ENCODE measurements around the gene HIVEP3. TPM values are rescaled to one million over a fixed set of nuclear protein-coding genes. Genes with fewer than 3 reads are reported as not detected.

The HIVEP3 gene
- total RNA-seq, 1 experiment from 2014 or later, result 11.0 TPM

- Histone ChIP-seq H2AFZ (no peak overlapping the region), H3F3A (ENCODE audit: insufficient read depth, low read depth) (no peaks in the 10 kb centered on the region), H3K9me3 (ENCODE audit: insufficient read depth, low read depth) (no peaks in the 10 kb centered on the region), H3K4me2 (no peak overlapping the region), H4K20me1 (ENCODE audit: insufficient read depth) (no peaks in the 10 kb centered on the region), H3K27me3 (ENCODE audit: insufficient read depth, low read depth) (no peaks in the 10 kb centered on the region), H3K79me2 (ENCODE audit: low read depth) (no peaks in the 10 kb centered on the region), H3K36me3 (ENCODE audit: low read depth) (no peaks in the 10 kb centered on the region), H3K27ac (no peak overlapping the region), H3K4me1 (replicated peaks; ENCODE audit: insufficient read depth) (no peaks in the 10 kb centered on the region), H3K9me2 (ENCODE audit: insufficient read depth) (no peaks in the 10 kb centered on the region), H3K4me3 (no peak overlapping the region)
- DNase-seq, result no peak
- TF ChIP-seq EZH2 (IDR thresholded peaks at IDR 0.05; ENCODE audit: low read depth) (no peak), CTCF (conservative IDR thresholded peaks at IDR 0.05) (no peak)
- CTCF ChIA-PET, result no interaction called here
- BruUV-seq (replicated peaks), result no TSS peak
- POLR2A ChIA-PET (ENCODE audit: unreplicated experiment), result interaction anchor here (0.5 kb wide), 1 partner anchor 19 kb away, joined by 4 read pairs; no protein-coding TSS in a partner anchor
- intact Hi-C loops (cut with micrococcal nuclease; ENCODE audit: unreplicated experiment), result no loop called here
Measured at GRCh38 chr1:41545996-41546832, 372.5 kb downstream of the HIVEP3 start.

GRCh38 chr1:41542196-41542930 lies 376.4 kb downstream of the HIVEP3 start:
- no TSS peak for BruUV-seq (replicated peaks)
- ChIA-PET CTCF (no interaction called here), POLR2A (ENCODE audit: unreplicated experiment) (interaction anchor here (0.5 kb wide), 1 partner anchor 344 kb away, joined by 5 read pairs; no protein-coding TSS in a partner anchor)
- intact Hi-C loops (cut with micrococcal nuclease; ENCODE audit: unreplicated experiment), result no loop called here
- Histone ChIP-seq H3K9me2 (ENCODE audit: insufficient read depth) (no peaks in the 10 kb centered on the region), H3K4me3 (no peak overlapping the region), H3F3A (ENCODE audit: insufficient read depth, low read depth) (no peaks in the 10 kb centered on the region), H3K27ac (no peak overlapping the region), H2AFZ (no peak overlapping the region), H3K9me3 (ENCODE audit: insufficient read depth, low read depth) (no peaks in the 10 kb centered on the region), H3K27me3 (ENCODE audit: insufficient read depth, low read depth) (no peaks in the 10 kb centered on the region), H4K20me1 (ENCODE audit: insufficient read depth) (no peaks in the 10 kb centered on the region), H3K4me2 (no peak overlapping the region), H3K79me2 (ENCODE audit: low read depth) (no peaks in the 10 kb centered on the region), H3K4me1 (replicated peaks; ENCODE audit: insufficient read depth) (no peaks in the 10 kb centered on the region), H3K36me3 (ENCODE audit: low read depth) (no peaks in the 10 kb centered on the region)
- TF ChIP-seq EZH2 (IDR thresholded peaks at IDR 0.05; ENCODE audit: low read depth) (no peak), CTCF (conservative IDR thresholded peaks at IDR 0.05) (no peak)
- DNase-seq, result no peak

- H3K36me3 ChIP-seq (ENCODE audit: low read depth), result no peaks in the 10 kb centered on the region
- intact Hi-C loops (cut with micrococcal nuclease; ENCODE audit: unreplicated experiment), result no loop called here
- no peak for DNase-seq
- H3K9me3 ChIP-seq (ENCODE audit: insufficient read depth, low read depth), result no peaks in the 10 kb centered on the region
- TF ChIP-seq CTCF (conservative IDR thresholded peaks at IDR 0.05) (no peak), EZH2 (IDR thresholded peaks at IDR 0.05; ENCODE audit: low read depth) (no peak)
- no peaks in the 10 kb centered on the region for H4K20me1 ChIP-seq (ENCODE audit: insufficient read depth)
- ChIA-PET CTCF (no interaction called here), POLR2A (ENCODE audit: unreplicated experiment) (no interaction called here)
- no TSS peak for BruUV-seq (replicated peaks)
- H3K4me3 ChIP-seq, result no peak overlapping the region
- H2AFZ ChIP-seq, result no peak overlapping the region
- no peaks in the 10 kb centered on the region for H3K27me3 ChIP-seq (ENCODE audit: insufficient read depth, low read depth)
- no peaks in the 10 kb centered on the region for H3K4me1 ChIP-seq (replicated peaks; ENCODE audit: insufficient read depth)
- no peaks in the 10 kb centered on the region for H3K79me2 ChIP-seq (ENCODE audit: low read depth)
- H3K4me2 ChIP-seq, result no peak overlapping the region
- no peak overlapping the region for H3K27ac ChIP-seq
- H3K9me2 ChIP-seq (ENCODE audit: insufficient read depth), result no peaks in the 10 kb centered on the region
- no peaks in the 10 kb centered on the region for H3F3A ChIP-seq (ENCODE audit: insufficient read depth, low read depth)
Measured at GRCh38 chr1:41541592-41541952, 377.1 kb downstream of the HIVEP3 start.
